ENCODE results near the gene PSORS1C1.

Gene PSORS1C1

GRCh38 chr6:31096656-31097055, 17.9 kb upstream of the PSORS1C1 start:
- DNase-seq, result no peak

GRCh38 chr6:31098449-31098938, 16.1 kb upstream of the PSORS1C1 start:
- DNase-seq, result no peak

DNA sequence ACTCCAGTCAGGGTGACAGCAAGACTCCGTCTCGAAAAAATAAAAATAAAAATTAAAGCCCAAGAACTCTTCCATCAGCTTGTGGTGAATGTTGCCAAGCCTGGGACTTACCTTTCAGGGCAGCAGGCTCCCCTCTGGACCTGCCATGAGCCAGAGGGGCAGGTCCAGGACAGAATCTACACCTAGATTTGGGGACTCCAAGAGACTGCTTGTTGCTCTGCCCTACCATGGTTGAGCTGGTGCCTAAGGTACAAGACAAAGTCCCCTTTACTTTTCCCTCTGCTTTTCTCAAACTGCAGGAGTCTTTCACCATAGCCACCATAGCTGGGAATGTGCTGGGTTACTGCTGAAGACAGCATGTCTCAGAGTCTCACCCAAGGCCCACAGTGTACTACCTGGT, 11.5 kb upstream of the PSORS1C1 start:
- DNase-seq, result no peak

GRCh38 chr6:31107052-31107451, 7.5 kb upstream of the PSORS1C1 start:
- DNase-seq, result no peak

- no peak for DNase-seq
Observed at GRCh38 chr6:31110825-31111582, 3.6 kb upstream of the PSORS1C1 start.

DNA sequence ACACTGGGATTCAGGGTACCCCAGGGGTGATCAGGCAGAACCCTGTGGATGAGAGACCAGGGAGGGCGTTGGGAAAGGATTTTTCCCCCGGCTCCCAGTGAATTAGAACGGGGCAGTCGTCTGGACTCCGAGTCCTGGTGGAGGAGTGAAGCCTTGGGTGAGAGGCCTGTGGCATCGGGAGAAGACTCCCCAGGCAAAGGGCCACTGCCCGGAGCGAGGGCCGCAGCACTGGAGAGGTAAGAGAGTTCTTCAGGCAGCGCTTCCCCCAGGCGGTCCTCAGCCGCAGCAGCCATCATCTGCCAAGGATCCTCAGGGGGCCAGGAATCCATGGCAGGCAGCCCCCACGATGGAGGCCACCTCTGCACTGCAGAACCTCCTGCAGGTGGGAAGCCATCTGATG, 2.9 kb upstream of the PSORS1C1 start:
- DNase-seq, result no peak

GRCh38 chr6:31112478-31112877, 2.1 kb upstream of the PSORS1C1 start, which contains the start of gene C6orf15:
TSS of gene C6orf15 (minus strand) at chr6:31112575. CDS start at chr6:31112555, 20 bp downstream.
- DNase-seq, result no peak

- no peak for DNase-seq
Observed at GRCh38 chr6:31113861-31114540, 599 bp upstream of the PSORS1C1 start.

GRCh38 chr6:31114970-31115849, 610 bp downstream of the PSORS1C1 start:
- no peak for DNase-seq

DNA sequence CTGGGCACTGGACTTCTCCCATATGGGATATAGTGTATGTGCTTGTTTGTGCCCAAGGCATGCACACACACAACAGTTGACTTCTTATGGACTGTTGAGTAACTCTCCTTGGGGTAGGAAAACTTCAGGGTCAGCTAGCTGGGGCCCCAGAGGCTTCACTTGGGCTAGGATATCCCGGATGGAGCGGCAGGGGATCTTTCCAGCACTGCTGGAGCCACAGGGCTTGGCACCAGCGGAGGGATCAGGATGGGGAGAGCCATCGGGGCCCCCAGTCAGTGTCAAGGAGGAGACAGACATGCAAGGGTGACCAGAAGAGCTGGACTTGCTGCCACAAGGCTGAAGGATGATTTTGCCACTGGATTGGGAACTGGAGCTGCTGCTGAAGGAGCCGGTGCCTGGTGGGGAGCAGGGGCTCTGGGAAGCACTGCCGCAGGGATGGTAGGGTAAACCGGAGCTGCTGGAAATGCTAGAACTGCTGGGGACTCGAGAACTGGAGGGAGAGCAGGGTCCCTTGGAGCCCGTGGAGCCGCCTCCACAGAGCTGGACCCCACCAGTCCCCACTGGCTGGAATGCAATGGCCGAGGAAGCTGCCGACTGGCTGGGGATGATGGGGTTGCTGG, 1.5 kb downstream of the PSORS1C1 start:
- DNase-seq, result no peak

DNA sequence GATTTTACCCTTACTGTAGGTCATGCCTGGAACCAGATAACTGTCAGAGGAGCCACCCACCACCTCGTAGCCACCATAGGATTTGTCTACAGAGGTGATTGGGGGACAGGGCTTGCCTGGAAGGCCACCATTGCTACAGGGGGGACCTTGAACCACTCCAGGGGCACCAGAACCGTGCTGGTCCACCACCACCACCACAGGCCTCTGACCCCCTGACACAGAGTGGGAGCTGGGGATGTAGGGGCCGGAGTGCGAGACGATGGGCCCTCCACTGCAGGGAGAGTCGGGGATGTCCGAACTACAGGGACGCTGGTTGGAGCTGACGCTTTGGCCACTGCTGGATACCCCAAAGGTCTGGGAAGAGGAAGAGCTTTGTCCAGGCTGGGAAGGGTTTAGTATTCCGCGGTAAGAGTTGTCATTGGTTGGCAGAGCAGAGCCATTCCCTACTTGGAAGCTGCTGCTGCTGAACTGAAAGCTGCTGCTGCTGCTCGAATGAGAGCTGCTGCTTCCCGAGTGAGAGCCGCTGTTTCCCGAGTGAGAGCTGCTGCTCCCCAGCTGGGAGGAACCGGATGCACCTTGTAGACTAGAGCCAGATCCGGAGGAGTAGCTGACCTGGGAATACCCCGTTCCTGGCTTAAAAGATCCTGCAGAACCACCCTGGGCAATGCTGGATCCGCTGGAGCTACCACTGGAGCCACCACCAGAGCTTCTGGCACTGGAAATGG, 2.2 kb downstream of the PSORS1C1 start:
- no peak for DNase-seq

- DNase-seq, result no peak
Observed at GRCh38 chr6:31118178-31118577, 3.6 kb downstream of the PSORS1C1 start.

DNA sequence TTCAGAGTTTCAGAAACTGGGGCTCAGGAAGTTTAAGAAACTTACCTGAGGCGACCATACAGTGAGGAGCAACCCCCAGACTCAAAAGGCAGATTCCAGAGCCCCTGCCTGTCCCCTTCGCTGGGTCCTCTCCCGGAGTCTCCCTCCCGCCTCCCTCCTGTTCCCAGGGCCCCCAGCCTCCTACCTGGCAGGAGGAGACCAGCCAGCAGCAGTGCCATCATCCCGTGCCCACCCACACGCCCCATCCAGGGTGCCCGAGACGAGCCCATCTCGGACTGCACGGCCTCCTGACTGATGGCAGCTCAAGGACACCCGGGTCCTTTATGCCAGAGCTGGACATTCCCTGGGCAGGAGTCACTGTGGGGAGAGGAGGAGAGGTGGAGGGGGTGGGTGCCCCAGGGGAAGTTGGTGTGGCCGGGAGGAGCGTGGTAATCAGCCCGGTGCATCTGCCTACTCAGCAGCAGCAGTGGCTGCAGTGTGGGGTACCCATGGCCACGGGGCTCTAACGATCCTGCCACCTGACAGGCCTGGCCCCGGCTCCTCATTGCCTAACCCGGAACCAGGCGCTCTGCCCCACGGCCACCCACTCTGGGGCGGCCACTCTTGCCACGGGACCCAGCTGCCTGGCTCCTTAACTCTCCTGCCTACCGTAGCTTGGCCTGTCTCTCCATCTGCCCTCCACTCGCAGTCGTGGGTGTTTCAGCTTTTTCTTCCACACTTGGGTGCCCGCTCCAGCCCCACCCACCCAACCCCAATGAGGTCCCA, 5.7 kb downstream of the PSORS1C1 start, which contains the start of gene CDSN:
CDSN (minus strand) TSS at position 296 of the 765 bp plus-strand sequence; CDS start at position 269, 27 bp downstream.
- DNase-seq, result no peak

DNA sequence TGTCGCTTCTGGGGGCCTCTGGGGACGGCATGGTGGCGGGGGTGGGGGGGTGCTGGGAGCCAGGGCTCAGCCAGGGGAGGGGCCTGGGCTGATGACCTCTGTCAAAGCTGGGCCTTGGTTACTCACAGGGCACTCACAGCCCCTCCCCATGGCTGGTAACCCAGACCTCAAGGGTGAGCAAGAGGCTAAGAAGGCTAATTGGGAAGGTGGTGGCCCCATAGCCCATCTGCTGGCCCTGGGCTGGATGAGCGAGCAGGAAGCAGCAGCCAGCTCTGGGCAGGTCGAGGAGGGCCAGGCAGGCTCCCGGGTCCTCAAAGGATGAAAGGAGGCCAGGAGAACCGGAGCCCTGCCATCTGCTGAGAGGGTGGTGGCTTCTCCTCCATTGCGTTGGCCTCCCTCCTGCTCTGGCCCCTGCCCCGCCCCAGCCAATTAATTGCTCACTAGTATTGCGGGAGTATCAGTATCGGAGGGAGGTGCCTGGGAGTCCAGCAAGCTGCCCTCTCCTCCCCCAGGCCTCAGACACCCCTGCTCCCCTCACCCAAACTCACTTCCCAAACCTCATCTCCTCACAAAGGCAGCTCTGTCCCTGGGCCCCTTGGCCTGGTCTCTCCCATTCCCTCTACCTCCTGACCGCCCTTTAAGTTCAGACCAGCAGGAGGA, 6.7 kb downstream of the PSORS1C1 start:
- DNase-seq, result no peak

- no peak for DNase-seq
Observed at GRCh38 chr6:31122791-31123706, 8.4 kb downstream of the PSORS1C1 start.

GRCh38 chr6:31125162-31125561, 10.6 kb downstream of the PSORS1C1 start:
- no peak for DNase-seq

DNA sequence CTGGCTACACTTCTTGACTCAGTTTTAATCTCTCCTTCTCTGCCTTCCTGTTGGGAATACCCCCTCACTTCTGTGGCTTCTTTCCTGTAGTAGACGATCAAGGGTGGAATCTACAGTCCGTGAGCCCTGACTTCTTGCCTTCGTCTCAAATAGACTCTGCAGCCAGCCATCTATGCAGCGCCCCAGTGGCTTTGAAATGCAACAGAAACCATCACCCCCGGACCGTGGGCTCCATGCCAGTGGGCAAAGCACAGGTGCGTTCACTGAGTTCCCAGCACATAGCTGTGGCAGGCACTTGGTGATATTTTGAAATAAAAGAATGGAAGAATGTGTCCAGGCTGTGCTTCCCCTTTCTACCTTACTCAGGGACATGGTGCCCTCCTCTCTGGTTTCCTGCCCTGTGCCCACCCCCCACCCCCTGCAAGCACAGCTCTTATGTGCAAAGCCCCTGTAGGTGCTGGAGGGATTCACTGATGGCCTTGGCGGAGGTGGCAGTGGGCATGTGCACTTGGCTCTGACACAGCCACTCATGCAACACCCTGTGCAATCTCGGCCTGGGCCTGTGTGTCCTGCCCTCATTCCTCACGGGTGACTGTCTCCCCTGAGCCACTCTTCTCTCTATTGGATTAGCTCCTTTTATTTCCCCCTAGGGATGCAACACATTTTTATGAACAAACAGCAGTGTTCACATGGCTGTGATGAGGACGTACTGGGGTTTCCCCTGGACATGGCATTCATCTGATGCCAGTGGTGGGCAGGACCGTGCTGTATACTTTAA, 11.2 kb downstream of the PSORS1C1 start:
- DNase-seq, result no peak

DNA sequence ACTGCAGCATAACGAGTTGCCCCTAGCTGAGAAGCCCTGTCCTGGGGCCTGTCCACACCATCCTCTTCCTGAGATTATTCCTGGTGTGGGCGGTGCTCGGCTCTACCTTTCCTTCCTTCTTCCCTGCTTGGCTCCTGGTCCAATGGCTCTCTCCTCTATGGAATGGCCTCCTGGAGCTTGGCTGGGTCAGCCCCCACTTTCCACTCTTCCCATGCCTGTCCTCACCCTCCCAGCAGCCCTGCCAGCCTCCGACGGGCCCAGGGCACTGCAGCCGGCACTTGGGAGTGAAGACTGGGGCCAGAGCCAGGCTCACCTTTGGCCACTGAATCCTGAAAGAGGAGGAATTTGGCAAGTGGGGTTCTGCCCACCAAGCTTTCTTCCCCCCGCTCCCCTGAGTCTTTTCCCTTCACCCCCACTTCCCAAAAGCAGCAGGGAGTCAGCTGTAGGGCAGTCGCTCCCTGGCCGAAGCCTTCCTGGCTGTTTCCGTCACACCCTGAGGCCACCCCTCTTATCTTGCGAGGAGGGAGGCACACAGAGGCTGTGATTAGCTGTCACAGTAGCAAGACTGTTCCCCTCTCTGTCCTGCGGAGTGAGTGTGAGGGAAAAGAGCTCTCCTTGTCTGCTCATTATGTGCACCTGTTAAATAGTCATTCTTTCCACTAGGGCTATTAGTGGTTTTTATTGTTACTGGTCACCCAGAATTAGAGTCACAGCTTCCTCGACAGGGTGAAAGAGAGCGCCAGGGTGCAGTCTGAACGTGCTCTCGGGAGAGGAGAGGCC, 12.0 kb downstream of the PSORS1C1 start:
- no peak for DNase-seq

Data from retina (tissue), 1 donor.